ENCODE data around the gene SH3GL2. TPM values are rescaled to one million over a fixed set of nuclear protein-coding genes. Genes with fewer than 3 reads are reported as not detected.

The SH3GL2 gene
- total RNA-seq, 4 donors from 2014 or later, result 0.20 to 0.41 (median 0.32) TPM; not detected in 1

DNA sequence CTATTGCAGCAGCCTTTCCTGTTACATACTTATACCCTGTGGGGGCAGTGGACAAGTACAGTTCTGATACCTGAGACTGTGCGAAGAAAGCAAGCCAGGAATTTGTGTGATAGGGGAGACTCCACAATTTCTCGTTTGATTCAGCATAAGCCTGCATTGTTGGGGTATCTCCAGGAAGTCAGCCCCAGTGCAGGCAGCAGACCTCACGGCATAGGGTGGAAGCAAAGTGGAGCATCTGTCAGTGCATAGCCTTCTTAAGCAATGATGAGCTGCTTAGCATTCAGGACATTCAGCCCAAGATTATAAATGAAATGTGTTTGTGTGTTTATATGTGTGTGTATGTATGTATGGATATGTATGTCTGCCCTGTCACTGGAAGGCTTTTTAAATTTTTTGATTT is 157.0 kb downstream of the SH3GL2 start:
- DNase-seq, result no peak
- H3K4me3 ChIP-seq, result no peak overlapping the region
- H3K36me3 ChIP-seq, result no peaks in the 10 kb centered on the region
- no peaks in the 10 kb centered on the region for H3K4me1 ChIP-seq
- intact Hi-C loops (cut with DNase I; ENCODE audit: low total_unique reads), result no loop called here
- TF ChIP-seq, protein P1, sequence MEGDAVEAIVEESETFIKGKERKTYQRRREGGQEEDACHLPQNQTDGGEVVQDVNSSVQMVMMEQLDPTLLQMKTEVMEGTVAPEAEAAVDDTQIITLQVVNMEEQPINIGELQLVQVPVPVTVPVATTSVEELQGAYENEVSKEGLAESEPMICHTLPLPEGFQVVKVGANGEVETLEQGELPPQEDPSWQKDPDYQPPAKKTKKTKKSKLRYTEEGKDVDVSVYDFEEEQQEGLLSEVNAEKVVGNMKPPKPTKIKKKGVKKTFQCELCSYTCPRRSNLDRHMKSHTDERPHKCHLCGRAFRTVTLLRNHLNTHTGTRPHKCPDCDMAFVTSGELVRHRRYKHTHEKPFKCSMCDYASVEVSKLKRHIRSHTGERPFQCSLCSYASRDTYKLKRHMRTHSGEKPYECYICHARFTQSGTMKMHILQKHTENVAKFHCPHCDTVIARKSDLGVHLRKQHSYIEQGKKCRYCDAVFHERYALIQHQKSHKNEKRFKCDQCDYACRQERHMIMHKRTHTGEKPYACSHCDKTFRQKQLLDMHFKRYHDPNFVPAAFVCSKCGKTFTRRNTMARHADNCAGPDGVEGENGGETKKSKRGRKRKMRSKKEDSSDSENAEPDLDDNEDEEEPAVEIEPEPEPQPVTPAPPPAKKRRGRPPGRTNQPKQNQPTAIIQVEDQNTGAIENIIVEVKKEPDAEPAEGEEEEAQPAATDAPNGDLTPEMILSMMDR (IDR thresholded peaks at IDR 0.05), result no peak
- TF ChIP-seq EP300 (IDR thresholded peaks at IDR 0.05; ENCODE audit: low read depth) (no peak), POLR2AphosphoS5 (IDR thresholded peaks at IDR 0.05) (no peak), POLR2A (IDR thresholded peaks at IDR 0.05) (no peak)
- no peaks in the 10 kb centered on the region for H3K27me3 ChIP-seq
- in situ Hi-C loops (cut with MboI; ENCODE audit: low pct_ligation_motif_present in 1 of 4, low pct_unique_long_range_greater_than_20kb in 1 of 4, low sequenced_read_pairs in 3 of 4), result no loop called here
- WGBS, 2 donors (ENCODE audit: low coverage in 1 of 2), result 87% methylated on average over 3 of the region's 3 CpGs; no CpG with 5 or more reads in 1 of the 2 donors
- H3K9me3 ChIP-seq, result no peaks in the 10 kb centered on the region
- no peak overlapping the region for H3K27ac ChIP-seq

- Histone ChIP-seq H3K36me3 (no peaks in the 10 kb centered on the region), H3K9me3 (no peaks in the 10 kb centered on the region), H3K4me1 (no peaks in the 10 kb centered on the region), H3K4me3 (no peak overlapping the region), H3K27ac (no peak overlapping the region), H3K27me3 (no peaks in the 10 kb centered on the region)
- TF ChIP-seq POLR2A (IDR thresholded peaks at IDR 0.05), result no peak
- no peak for TF ChIP-seq EP300 (IDR thresholded peaks at IDR 0.05; ENCODE audit: low read depth)
- no peak for TF ChIP-seq POLR2AphosphoS5 (IDR thresholded peaks at IDR 0.05)
- no peak for DNase-seq
- intact Hi-C loops (cut with DNase I; ENCODE audit: low total_unique reads) (no loop called here), in situ Hi-C loops (cut with MboI; ENCODE audit: low pct_ligation_motif_present in 1 of 4, low pct_unique_long_range_greater_than_20kb in 1 of 4, low sequenced_read_pairs in 3 of 4) (no loop called here)
- WGBS, 2 donors (ENCODE audit: low coverage in 1 of 2), result 59 to 66% methylated on average over 2 of the region's 2 CpGs
These were observed 160.2 kb downstream of the SH3GL2 start for GRCh38 chr9:17739022-17739421.

GRCh38 chr9:17739736-17740135 is 160.9 kb downstream of the SH3GL2 start:
- Histone ChIP-seq H3K27ac (no peak overlapping the region), H3K4me1 (no peaks in the 10 kb centered on the region), H3K4me3 (no peak overlapping the region), H3K36me3 (no peaks in the 10 kb centered on the region), H3K27me3 (no peaks in the 10 kb centered on the region), H3K9me3 (no peaks in the 10 kb centered on the region)
- intact Hi-C loops (cut with DNase I; ENCODE audit: low total_unique reads) (no loop called here), in situ Hi-C loops (cut with MboI; ENCODE audit: low pct_ligation_motif_present in 1 of 4, low pct_unique_long_range_greater_than_20kb in 1 of 4, low sequenced_read_pairs in 3 of 4) (no loop called here)
- TF ChIP-seq, protein P1 (IDR thresholded peaks at IDR 0.05), result no peak
- TF ChIP-seq POLR2A (IDR thresholded peaks at IDR 0.05) (no peak), EP300 (IDR thresholded peaks at IDR 0.05; ENCODE audit: low read depth) (no peak), POLR2AphosphoS5 (IDR thresholded peaks at IDR 0.05) (no peak)
- DNase-seq, result no peak
- 18 to 33% methylated on average over 1 of the region's 1 CpG for WGBS, 2 donors (ENCODE audit: low coverage in 1 of 2)

DNA sequence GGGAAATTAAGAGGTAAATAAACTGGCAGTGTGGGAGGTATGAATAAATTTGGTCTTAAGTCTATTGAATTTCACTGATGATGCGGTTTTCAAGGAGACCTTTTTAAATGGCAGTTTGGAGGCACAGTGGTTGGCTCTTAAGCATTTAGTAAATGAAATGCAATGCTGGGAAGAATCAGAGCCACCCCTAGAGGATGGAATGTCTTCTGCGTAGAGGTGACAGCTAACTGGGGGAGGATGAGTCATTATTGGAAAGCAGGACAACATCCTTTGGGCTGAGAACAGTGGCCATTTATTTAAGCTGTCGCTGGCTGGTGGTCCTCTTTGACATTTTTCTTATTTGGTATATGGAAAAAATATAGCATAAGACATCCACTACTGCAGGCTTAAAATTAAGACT is 163.2 kb downstream of the SH3GL2 start:
- in situ Hi-C loops (cut with MboI; ENCODE audit: low pct_ligation_motif_present in 1 of 4, low pct_unique_long_range_greater_than_20kb in 1 of 4, low sequenced_read_pairs in 3 of 4), result no loop called here
- 56 to 69% methylated on average over 3 of the region's 3 CpGs for WGBS, 2 donors (ENCODE audit: low coverage in 1 of 2)
- intact Hi-C loops (cut with DNase I; ENCODE audit: low total_unique reads), result no loop called here

More for the DNA sequence above, 163.2 kb downstream of the SH3GL2 start:
- Histone ChIP-seq H3K36me3 (no peaks in the 10 kb centered on the region), H3K4me1 (no peaks in the 10 kb centered on the region), H3K27ac (no peak overlapping the region), H3K9me3 (no peaks in the 10 kb centered on the region), H3K4me3 (no peak overlapping the region), H3K27me3 (no peaks in the 10 kb centered on the region)
- DNase-seq, result no peak
- no peak for TF ChIP-seq POLR2A (IDR thresholded peaks at IDR 0.05)
- TF ChIP-seq, protein P1 (IDR thresholded peaks at IDR 0.05), result no peak
- no peak for TF ChIP-seq EP300 (IDR thresholded peaks at IDR 0.05; ENCODE audit: low read depth)
- TF ChIP-seq POLR2AphosphoS5 (IDR thresholded peaks at IDR 0.05), result no peak

Measured in transverse colon (tissue), 4 donors.